Stomach (tissue), 9 donors: ENCODE measurements around the gene TMEM178B. TPM values are rescaled to one million over a fixed set of nuclear protein-coding genes. Genes with fewer than 3 reads are reported as not detected.

Experiments used
- DNase-seq, 2 donors: peaks; one replicate each; pipeline versions ENCODE4 v3.0.0 to v3.0.0-alpha.2; 2013 to 2019
- H3K27ac ChIP-seq, 5 donors: fragments of 200-600 bp in 4 of 5; sonication (generic) in 4 of 5; one replicate each; pipeline ENCODE4 v1.5.1; 2013 to 2019; ENCODE audit warnings: mild to moderate bottlenecking in 1 of 5, moderate library complexity in 1 of 5
- H3K27me3 ChIP-seq, 3 donors: fragments of 200-600 bp; sonication (generic); one replicate each; pipeline ENCODE4 v1.5.1; 2017 to 2019; ENCODE audit warnings: mixed run types in 1 of 3
- H3K36me3 ChIP-seq, 4 donors: fragments of 200-600 bp; sonication (generic); 1 replicate in 3 of 4; 2 replicates in 1 of 4; pipeline ENCODE4 v1.5.1; 2016 to 2019
- H3K4me1 ChIP-seq, 4 donors: fragments of 200-600 bp; sonication (generic); one replicate each; pipeline ENCODE4 v1.5.1; 2016 to 2019
- H3K4me3 ChIP-seq, 4 donors: fragments of 200-600 bp; sonication (generic) in 3 of 4; one replicate each; pipeline ENCODE4 v1.5.1; 2016 to 2019; ENCODE audit warnings: mild to moderate bottlenecking in 1 of 4
- H3K9me3 ChIP-seq, 4 donors: fragments of 200-600 bp; sonication (generic); one replicate each; pipeline ENCODE4 v1.5.1; 2016 to 2019
- EP300 ChIP-seq: sonication (generic); formaldehyde crosslinking; IDR thresholded peaks from one replicate; pipeline ENCODE4 v1.6.1; 2017; ENCODE audit warnings: antibody characterized with exemption
- POLR2A ChIP-seq, 4 donors: fragments of 450-650 bp; IDR thresholded peaks; one replicate each; pipeline ENCODE4 v1.6.1; 2016; ENCODE audit warnings: antibody characterized with exemption in 4 of 4, control low read depth in 2 of 4, mild to moderate bottlenecking in 1 of 4, moderate library complexity in 1 of 4
- POLR2AphosphoS5 ChIP-seq, 3 donors: sonication (generic); formaldehyde crosslinking; IDR thresholded peaks; one replicate each; pipeline ENCODE4 v1.6.1; 2016; ENCODE audit warnings: antibody characterized with exemption in 3 of 3
- WGBS, 5 donors: extraction: QIAGEN DNeasy Blood & Tissue Kit in 3 of 5; methylation state at CpG; one replicate each; pipeline versions ENCODE4 v1.1.5 to v1.1.7; 2013 to 2018; 5-methylcytosine and 5-hydroxymethylcytosine counted together
- intact Hi-C: fragments of 100-400 bp; cut with DNase I; formaldehyde crosslinking; loops from one replicate; pipeline ENCODE4 v1.15.1; 2023; ENCODE audit warnings: low total_unique reads
- polyA plus RNA-seq, 3 donors: library from polyadenylated mRNA; stranded (reverse); fragments of 200-250 nt; gene quantifications; one replicate each; pipeline ENCODE4 v1.2.3, GENCODE V29; 2013
- total RNA-seq, 5 donors: library from RNA; depleted of rRNA; stranded (reverse); fragments of >200 nt; gene quantifications; one replicate each; pipeline versions ENCODE4 v1.1.0 to v1.2.3, GENCODE V29; 2014 to 2016
- TF ChIP-seq, protein P1 (sequence below), 7 experiments: fragments of 450-650 bp in 4 of 7; fragments of 200-600 bp in 3 of 7; sonication (generic) in 3 of 7; IDR thresholded peaks; one replicate each; pipeline ENCODE4 v1.5.1; 2016 to 2019; ENCODE audit warnings: antibody characterized with exemption in 7 of 7, control low read depth in 2 of 7, mild to moderate bottlenecking in 1 of 7
- donor health status: healthy with polysubstance abuse.
- donor health status: Bipolar disorder and iron deficiency.
- donor health status: healthy.

The TMEM178B gene
- total and polyA plus RNA-seq, 8 donors, result under 0.01 to 1.7 (median 0.15) TPM; not detected in 3

DNA sequence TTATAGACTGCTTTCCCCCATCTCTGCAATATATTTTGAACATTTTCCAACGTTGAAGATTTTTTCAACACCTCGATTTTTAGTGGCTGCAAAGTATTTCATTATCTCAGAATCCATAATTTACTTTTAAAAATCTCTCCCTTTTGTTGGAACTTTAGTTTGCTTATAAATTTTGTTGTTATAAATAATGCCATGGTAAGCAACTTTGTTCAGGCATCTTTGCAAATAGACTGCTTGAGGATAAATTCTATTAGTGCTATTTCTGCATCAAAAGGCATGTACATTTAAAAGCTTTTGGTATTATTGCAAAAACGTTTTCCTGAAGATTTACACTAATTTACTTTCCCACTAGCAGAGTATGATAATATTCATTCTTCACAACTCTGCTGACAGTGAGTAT lies 79.4 kb downstream of the TMEM178B start:
- Histone ChIP-seq H3K27me3 (no peaks in the 10 kb centered on the region), H3K4me1 (no peaks in the 10 kb centered on the region), H3K4me3 (no peak overlapping the region), H3K36me3 (no peaks in the 10 kb centered on the region), H3K9me3 (no peaks in the 10 kb centered on the region), H3K27ac (no peak overlapping the region)
- no peak for DNase-seq
- intact Hi-C loops, result no loop called here
- 26 to 44% (median 39%) methylated on average over 3 of the region's 3 CpGs for WGBS, 5 donors
- TF ChIP-seq POLR2AphosphoS5 (IDR thresholded peaks at IDR 0.05) (no peak), EP300 (no peak), POLR2A (IDR thresholded peaks at IDR 0.05) (no peak)
- TF ChIP-seq, protein P1, sequence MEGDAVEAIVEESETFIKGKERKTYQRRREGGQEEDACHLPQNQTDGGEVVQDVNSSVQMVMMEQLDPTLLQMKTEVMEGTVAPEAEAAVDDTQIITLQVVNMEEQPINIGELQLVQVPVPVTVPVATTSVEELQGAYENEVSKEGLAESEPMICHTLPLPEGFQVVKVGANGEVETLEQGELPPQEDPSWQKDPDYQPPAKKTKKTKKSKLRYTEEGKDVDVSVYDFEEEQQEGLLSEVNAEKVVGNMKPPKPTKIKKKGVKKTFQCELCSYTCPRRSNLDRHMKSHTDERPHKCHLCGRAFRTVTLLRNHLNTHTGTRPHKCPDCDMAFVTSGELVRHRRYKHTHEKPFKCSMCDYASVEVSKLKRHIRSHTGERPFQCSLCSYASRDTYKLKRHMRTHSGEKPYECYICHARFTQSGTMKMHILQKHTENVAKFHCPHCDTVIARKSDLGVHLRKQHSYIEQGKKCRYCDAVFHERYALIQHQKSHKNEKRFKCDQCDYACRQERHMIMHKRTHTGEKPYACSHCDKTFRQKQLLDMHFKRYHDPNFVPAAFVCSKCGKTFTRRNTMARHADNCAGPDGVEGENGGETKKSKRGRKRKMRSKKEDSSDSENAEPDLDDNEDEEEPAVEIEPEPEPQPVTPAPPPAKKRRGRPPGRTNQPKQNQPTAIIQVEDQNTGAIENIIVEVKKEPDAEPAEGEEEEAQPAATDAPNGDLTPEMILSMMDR (IDR thresholded peaks at IDR 0.05), result no peak

DNA sequence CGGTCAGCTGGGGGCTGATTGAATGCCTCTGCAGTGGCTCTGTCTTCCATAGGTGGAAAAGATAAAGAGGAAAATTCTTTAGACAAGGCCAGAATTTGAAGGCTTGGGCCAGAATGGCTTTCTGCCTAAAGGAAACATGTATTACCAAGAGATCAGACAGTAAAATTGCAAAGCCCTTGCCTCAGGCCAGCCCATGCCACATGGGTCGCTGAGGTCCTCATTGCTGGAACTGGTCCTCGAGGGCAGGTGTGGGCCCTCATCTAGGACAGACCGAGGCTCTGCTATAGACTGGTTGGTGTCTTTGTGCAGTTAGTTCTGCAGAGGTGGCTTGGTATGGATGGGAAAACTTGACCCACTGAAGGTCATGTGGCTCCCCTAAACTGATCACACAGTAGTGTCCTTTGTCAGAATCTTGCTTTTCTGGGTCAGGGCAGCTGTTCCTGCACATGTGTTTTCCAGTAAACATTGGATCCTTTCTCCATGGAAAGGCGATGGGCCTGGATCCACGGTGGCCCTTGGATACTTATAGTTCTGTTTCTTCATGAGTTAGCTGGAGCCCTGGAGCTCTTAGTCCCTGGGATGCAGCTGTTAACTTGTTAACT lies 80.4 kb downstream of the TMEM178B start:
- H3K27ac ChIP-seq, result no peak overlapping the region
- H3K36me3 ChIP-seq, result no peaks in the 10 kb centered on the region
- H3K27me3 ChIP-seq, result no peaks in the 10 kb centered on the region
- TF ChIP-seq, protein P1 (IDR thresholded peaks at IDR 0.05), result no peak
- TF ChIP-seq EP300, result no peak
- no peak for TF ChIP-seq POLR2AphosphoS5 (IDR thresholded peaks at IDR 0.05)
- no peak for TF ChIP-seq POLR2A (IDR thresholded peaks at IDR 0.05)
- intact Hi-C loops, result no loop called here
- H3K4me3 ChIP-seq, result no peak overlapping the region
- no peak for DNase-seq
- H3K9me3 ChIP-seq, result no peaks in the 10 kb centered on the region
- 70 to 83% (median 82%) methylated on average over 6 of the region's 6 CpGs for WGBS, 5 donors
- H3K4me1 ChIP-seq, result no peaks in the 10 kb centered on the region

DNA sequence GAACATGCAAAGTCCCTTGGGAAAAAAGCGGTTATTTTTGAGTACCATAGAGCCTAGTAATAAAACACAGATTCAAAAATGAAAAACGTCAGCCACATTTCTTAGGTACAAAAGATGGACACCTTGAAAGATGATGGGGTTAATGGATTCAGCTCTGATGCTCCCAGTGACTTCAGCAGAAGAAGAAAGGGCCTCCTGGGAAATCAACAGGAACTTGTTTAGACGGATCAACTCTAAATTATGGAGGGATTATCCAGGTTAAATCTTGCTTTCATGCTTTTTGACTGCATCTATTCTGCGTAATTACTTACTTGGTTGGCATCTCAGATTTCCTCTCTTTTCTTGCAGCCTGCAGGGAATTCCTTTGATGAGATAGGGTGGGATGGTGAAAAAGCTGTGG lies 82.5 kb downstream of the TMEM178B start:
- no peak for TF ChIP-seq EP300
- TF ChIP-seq POLR2A (IDR thresholded peaks at IDR 0.05), result no peak
- TF ChIP-seq POLR2AphosphoS5 (IDR thresholded peaks at IDR 0.05), result no peak
- H3K36me3 ChIP-seq, result no peaks in the 10 kb centered on the region
- H3K27ac ChIP-seq, result no peak overlapping the region
- DNase-seq, result no peak
- 64 to 78% (median 64%) methylated on average over 4 of the region's 4 CpGs for WGBS, 5 donors
- H3K4me1 ChIP-seq, result no peaks in the 10 kb centered on the region
- no peaks in the 10 kb centered on the region for H3K27me3 ChIP-seq
- H3K4me3 ChIP-seq, result no peak overlapping the region
- no peaks in the 10 kb centered on the region for H3K9me3 ChIP-seq
- intact Hi-C loops, result no loop called here

DNA sequence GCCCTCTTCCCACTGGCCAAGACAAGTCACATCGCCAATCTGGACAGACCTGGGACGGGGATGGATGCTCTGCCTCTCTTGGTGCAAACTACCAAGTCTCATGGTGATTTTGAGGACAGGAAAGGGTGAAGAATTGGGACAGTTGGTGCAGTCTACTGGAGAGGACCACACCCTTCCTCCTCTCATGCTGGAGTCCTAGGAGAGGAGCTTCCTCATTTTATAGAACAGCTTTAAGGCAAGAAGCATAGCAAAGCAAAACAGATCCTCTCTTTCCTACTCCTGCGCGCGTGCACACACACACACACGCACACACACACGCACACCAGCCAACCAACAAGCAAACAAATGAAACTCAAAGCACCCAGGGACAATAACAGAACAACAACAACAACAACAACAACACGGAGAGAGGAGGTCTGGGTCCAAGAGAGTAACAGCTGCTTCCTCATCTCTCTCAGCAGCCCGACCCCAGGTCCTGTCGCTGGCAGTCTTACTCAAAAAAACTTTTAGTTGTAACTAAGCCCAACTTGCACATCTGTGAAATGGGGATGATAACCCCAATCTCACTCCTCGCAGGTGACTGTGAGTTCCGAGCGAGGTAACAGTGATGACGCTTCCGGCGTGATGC lies 83.4 kb downstream of the TMEM178B start:
- no peak for DNase-seq
- H3K4me3 ChIP-seq, result no peak overlapping the region
- TF ChIP-seq POLR2AphosphoS5 (IDR thresholded peaks at IDR 0.05), result no peak
- TF ChIP-seq EP300, result no peak
- no peak for TF ChIP-seq POLR2A (IDR thresholded peaks at IDR 0.05)
- TF ChIP-seq, protein P1 (IDR thresholded peaks at IDR 0.05), result no peak
- no peaks in the 10 kb centered on the region for H3K9me3 ChIP-seq
- no peaks in the 10 kb centered on the region for H3K36me3 ChIP-seq
- intact Hi-C loops, result no loop called here
- H3K27ac ChIP-seq, result no peak overlapping the region
- 86 to 91% (median 89%) methylated on average over 16 of the region's 16 CpGs for WGBS, 5 donors
- H3K4me1 ChIP-seq, result no peaks in the 10 kb centered on the region
- no peaks in the 10 kb centered on the region for H3K27me3 ChIP-seq

DNA sequence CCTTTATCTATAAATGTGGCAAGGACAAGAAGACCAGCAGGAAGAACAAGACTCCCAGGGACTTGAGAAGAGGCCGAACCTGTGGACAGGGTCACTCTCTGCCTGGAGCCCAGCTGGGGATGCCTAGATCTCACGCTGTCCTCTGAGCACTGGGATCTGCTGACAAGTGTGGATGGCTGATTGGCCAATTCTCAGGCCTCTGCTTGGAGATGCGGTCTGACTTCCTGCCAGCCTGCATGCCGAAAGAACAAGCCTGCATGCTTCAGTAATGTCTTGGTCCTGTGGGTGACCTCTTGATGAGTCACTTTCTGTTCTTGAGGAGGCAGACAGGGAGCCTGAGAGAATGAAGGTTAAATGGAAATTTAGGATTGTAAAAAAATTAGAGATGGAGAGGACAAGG lies 84.7 kb downstream of the TMEM178B start:
- Histone ChIP-seq H3K27ac (no peak overlapping the region), H3K36me3 (no peaks in the 10 kb centered on the region), H3K4me1 (no peaks in the 10 kb centered on the region), H3K4me3 (no peak overlapping the region), H3K9me3 (no peaks in the 10 kb centered on the region), H3K27me3 (no peaks in the 10 kb centered on the region)
- intact Hi-C loops, result no loop called here
- DNase-seq, result peak in 1 of 2 donors; percentile 25
- no peak for TF ChIP-seq POLR2A (IDR thresholded peaks at IDR 0.05)
- TF ChIP-seq POLR2AphosphoS5 (IDR thresholded peaks at IDR 0.05), result peak in 1 of 3 donors; percentile 16
- 48 to 64% (median 54%) methylated on average over 4 of the region's 4 CpGs for WGBS, 5 donors
